Adrenal gland (tissue), 5 donors: ENCODE data around the gene CASP14.

Source experiments
- POLR2A ChIP-seq, 2 donors: fragments of 450-650 bp; IDR thresholded peaks; one replicate each; pipeline ENCODE4 v1.6.1; 2017; ENCODE audit warnings: antibody characterized with exemption in 2 of 2, mild to moderate bottlenecking in 2 of 2, moderate library complexity in 1 of 2
- TF ChIP-seq, protein P1 (sequence below), 6 experiments: fragments of 450-650 bp in 4 of 6; fragments of 200-600 bp in 2 of 6; sonication (generic) in 1 of 6; IDR thresholded peaks; 1 replicate in 5 of 6; 2 replicates in 1 of 6; pipeline versions ENCODE4 v1.5.1 to v1.8.0; 2016 to 2021; ENCODE audit warnings: antibody characterized with exemption in 6 of 6, mild to moderate bottlenecking in 2 of 6, moderate library complexity in 1 of 6
- donor health status: DM: no; HTN: no; CAD: no.

DNA sequence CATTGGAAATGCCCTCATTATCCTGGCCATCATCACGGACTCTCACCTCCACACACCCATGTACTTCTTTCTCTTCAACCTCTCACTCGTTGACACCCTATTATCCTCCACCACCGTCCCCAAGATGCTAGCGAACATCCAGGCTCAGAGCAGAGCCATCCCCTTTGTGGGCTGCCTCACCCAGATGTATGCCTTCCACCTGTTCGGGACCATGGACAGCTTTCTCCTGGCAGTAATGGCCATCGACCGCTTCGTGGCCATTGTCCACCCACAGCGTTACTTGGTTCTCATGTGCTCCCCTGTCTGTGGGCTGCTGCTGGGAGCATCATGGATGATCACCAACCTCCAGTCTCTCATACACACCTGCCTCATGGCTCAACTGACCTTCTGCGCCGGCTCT is 37.9 kb downstream of the CASP14 start:
- no peak for TF ChIP-seq POLR2A (IDR thresholded peaks at IDR 0.05)
- TF ChIP-seq, protein P1, sequence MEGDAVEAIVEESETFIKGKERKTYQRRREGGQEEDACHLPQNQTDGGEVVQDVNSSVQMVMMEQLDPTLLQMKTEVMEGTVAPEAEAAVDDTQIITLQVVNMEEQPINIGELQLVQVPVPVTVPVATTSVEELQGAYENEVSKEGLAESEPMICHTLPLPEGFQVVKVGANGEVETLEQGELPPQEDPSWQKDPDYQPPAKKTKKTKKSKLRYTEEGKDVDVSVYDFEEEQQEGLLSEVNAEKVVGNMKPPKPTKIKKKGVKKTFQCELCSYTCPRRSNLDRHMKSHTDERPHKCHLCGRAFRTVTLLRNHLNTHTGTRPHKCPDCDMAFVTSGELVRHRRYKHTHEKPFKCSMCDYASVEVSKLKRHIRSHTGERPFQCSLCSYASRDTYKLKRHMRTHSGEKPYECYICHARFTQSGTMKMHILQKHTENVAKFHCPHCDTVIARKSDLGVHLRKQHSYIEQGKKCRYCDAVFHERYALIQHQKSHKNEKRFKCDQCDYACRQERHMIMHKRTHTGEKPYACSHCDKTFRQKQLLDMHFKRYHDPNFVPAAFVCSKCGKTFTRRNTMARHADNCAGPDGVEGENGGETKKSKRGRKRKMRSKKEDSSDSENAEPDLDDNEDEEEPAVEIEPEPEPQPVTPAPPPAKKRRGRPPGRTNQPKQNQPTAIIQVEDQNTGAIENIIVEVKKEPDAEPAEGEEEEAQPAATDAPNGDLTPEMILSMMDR (IDR thresholded peaks at IDR 0.05): no peak
